ENCODE measurements around the gene GFOD1. TPM values are rescaled to one million over a fixed set of nuclear protein-coding genes. Genes with fewer than 3 reads are reported as not detected.

Gene GFOD1
- polyA plus RNA-seq, 1 donor: 2.0 TPM

- Histone ChIP-seq H3K27me3 (ENCODE audit: control insufficient read depth, insufficient read depth, low read length) (peaks cover 4% of the 10 kb centered on the region), H3K4me3 (ENCODE audit: low read length) (no peak overlapping the region), H3K9me3 (ENCODE audit: control insufficient read depth, low read depth, low read length) (no peaks in the 10 kb centered on the region), H3K27ac (ENCODE audit: low read length) (no peak overlapping the region), H3K36me3 (ENCODE audit: control insufficient read depth, insufficient read depth, low read length) (no peaks in the 10 kb centered on the region), H3K4me1 (ENCODE audit: control insufficient read depth, insufficient read depth, low read length) (no peaks in the 10 kb centered on the region)
- no peak for DNase-seq
- no CpG with 5 or more reads among the region's 3 CpGs for WGBS (ENCODE audit: insufficient coverage, low lambda C conversion rate)
Measured at GRCh38 chr6:13474360-13474759, 13.0 kb downstream of the GFOD1 start.

GRCh38 chr6:13473768-13474165, 13.6 kb downstream of the GFOD1 start:
- Histone ChIP-seq H3K4me1 (ENCODE audit: control insufficient read depth, insufficient read depth, low read length) (no peaks in the 10 kb centered on the region), H3K27ac (ENCODE audit: low read length) (no peak overlapping the region), H3K36me3 (ENCODE audit: control insufficient read depth, insufficient read depth, low read length) (no peaks in the 10 kb centered on the region), H3K4me3 (ENCODE audit: low read length) (no peak overlapping the region), H3K9me3 (ENCODE audit: control insufficient read depth, low read depth, low read length) (no peaks in the 10 kb centered on the region), H3K27me3 (ENCODE audit: control insufficient read depth, insufficient read depth, low read length) (peaks cover 4% of the 10 kb centered on the region)
- no peak for DNase-seq
- whole genome bisulfite sequencing (ENCODE audit: insufficient coverage, low lambda C conversion rate): no CpG with 5 or more reads among the region's 8 CpGs

DNA sequence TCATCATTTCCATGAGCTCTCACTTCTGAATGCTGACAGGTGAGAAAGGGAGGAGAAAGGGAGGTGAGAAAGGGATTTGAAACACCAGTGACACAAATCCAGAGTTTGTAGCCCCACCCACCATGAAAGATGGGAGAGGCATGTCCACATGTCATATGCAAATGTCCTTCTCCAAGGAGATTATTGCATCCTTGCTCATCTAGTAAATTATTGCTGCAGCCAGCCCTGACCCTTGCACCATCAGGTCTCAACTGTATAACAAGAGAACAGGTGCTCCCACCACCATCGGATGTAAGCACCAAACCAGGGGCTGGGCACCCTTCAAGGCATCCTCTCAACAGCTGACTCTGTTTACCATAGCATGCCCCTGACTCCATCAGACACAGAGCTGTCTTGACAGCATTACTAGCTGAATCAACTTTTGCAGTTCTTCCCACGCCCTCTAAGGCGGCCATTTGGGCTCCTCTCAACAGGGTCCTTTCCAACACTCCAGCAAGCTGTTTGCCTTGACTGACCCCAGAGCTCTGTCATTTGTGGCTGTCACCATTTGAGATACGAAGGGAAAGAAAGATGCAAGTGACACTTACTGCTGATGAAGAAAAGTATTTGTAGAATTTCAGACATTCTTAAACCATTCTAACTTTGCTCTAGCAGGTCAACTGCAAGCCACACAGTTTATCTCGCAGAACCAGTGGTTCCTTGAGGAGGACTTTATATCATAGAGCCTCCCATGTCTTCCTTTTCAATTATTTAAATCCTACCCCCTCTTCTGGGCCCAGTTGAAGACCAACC, 14.2 kb downstream of the GFOD1 start:
- no peak for DNase-seq
- H3K27ac ChIP-seq (ENCODE audit: low read length): no peak overlapping the region
- no peaks in the 10 kb centered on the region for H3K9me3 ChIP-seq (ENCODE audit: control insufficient read depth, low read depth, low read length)
- WGBS (ENCODE audit: insufficient coverage, low lambda C conversion rate): 100% methylated on average over 1 of the region's 5 CpGs
- H3K4me1 ChIP-seq (ENCODE audit: control insufficient read depth, insufficient read depth, low read length): no peaks in the 10 kb centered on the region
- no peak overlapping the region for H3K4me3 ChIP-seq (ENCODE audit: low read length)
- H3K36me3 ChIP-seq (ENCODE audit: control insufficient read depth, insufficient read depth, low read length): no peaks in the 10 kb centered on the region
- peaks cover 7% of the 10 kb centered on the region for H3K27me3 ChIP-seq (ENCODE audit: control insufficient read depth, insufficient read depth, low read length)

- Histone ChIP-seq H3K36me3 (ENCODE audit: control insufficient read depth, insufficient read depth, low read length) (no peaks in the 10 kb centered on the region), H3K27ac (ENCODE audit: low read length) (no peak overlapping the region), H3K4me1 (ENCODE audit: control insufficient read depth, insufficient read depth, low read length) (no peaks in the 10 kb centered on the region), H3K27me3 (ENCODE audit: control insufficient read depth, insufficient read depth, low read length) (peaks cover 7% of the 10 kb centered on the region), H3K4me3 (ENCODE audit: low read length) (no peak overlapping the region), H3K9me3 (ENCODE audit: control insufficient read depth, low read depth, low read length) (no peaks in the 10 kb centered on the region)
- DNase-seq: no peak
- 100% methylated on average over 1 of the region's 4 CpGs for WGBS (ENCODE audit: insufficient coverage, low lambda C conversion rate)
Measured at GRCh38 chr6:13472099-13472498, 15.3 kb downstream of the GFOD1 start.

- Histone ChIP-seq H3K27ac (ENCODE audit: low read length) (no peak overlapping the region), H3K4me1 (ENCODE audit: control insufficient read depth, insufficient read depth, low read length) (no peaks in the 10 kb centered on the region), H3K27me3 (ENCODE audit: control insufficient read depth, insufficient read depth, low read length) (peaks cover 7% of the 10 kb centered on the region), H3K9me3 (ENCODE audit: control insufficient read depth, low read depth, low read length) (no peaks in the 10 kb centered on the region), H3K36me3 (ENCODE audit: control insufficient read depth, insufficient read depth, low read length) (no peaks in the 10 kb centered on the region), H3K4me3 (ENCODE audit: low read length) (no peak overlapping the region)
- WGBS (ENCODE audit: insufficient coverage, low lambda C conversion rate): no CpG with 5 or more reads among the region's 4 CpGs
- DNase-seq: no peak
Measured at GRCh38 chr6:13471184-13471583, 16.2 kb downstream of the GFOD1 start.

DNA sequence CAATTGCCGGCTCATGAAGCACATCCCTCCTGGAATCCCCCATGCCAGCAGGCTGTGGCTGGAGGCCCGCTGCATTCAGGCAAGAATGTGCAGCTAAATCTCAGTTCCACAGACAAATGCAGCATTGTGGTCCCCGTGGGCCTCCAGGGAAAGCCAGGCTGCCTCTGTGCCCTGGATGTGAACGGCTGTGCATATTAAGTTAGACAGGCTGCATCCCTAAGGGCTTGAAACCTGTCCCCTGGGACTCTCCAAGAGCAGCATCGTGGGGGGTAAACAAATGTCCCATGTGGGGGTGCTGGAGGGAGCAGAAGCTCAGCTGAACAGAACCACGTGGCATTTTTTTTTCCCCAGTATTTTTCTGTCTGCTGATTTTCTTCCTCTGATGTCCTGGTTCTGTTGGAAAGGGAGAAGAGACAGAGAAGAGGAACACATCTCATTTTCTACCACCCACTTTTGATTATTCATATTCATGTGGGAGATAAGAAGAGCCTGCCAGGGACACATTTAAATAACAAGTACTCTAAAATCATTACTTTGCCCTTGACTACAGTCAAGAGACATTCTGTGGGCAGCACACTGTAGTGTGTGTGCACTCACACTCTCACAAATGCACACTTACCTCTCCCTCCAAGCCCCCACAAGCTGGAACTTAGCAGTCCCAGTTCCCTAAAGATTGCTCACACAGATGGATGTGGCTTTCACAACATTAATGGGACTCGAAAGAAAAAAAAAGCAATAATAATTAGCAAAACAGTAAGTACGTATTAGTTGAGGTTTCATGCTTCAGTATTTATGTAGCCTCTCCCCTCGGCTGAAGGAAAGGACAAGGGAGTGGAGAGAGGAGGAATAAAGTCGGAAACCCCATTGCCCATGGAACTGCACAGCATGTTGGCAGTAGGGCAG, 16.9 kb downstream of the GFOD1 start:
- DNase-seq: no peak
- H3K4me1 ChIP-seq (ENCODE audit: control insufficient read depth, insufficient read depth, low read length): no peaks in the 10 kb centered on the region
- H3K27ac ChIP-seq (ENCODE audit: low read length): no peak overlapping the region
- peaks cover 7% of the 10 kb centered on the region for H3K27me3 ChIP-seq (ENCODE audit: control insufficient read depth, insufficient read depth, low read length)
- H3K36me3 ChIP-seq (ENCODE audit: control insufficient read depth, insufficient read depth, low read length): no peaks in the 10 kb centered on the region
- no peak overlapping the region for H3K4me3 ChIP-seq (ENCODE audit: low read length)
- no peaks in the 10 kb centered on the region for H3K9me3 ChIP-seq (ENCODE audit: control insufficient read depth, low read depth, low read length)
- 90% methylated on average over 2 of the region's 10 CpGs for WGBS (ENCODE audit: insufficient coverage, low lambda C conversion rate)

- 100% methylated on average over 2 of the region's 2 CpGs for WGBS (ENCODE audit: insufficient coverage, low lambda C conversion rate)
- H3K4me3 ChIP-seq (ENCODE audit: low read length): no peak overlapping the region
- no peaks in the 10 kb centered on the region for H3K36me3 ChIP-seq (ENCODE audit: control insufficient read depth, insufficient read depth, low read length)
- no peaks in the 10 kb centered on the region for H3K4me1 ChIP-seq (ENCODE audit: control insufficient read depth, insufficient read depth, low read length)
- no peak overlapping the region for H3K27ac ChIP-seq (ENCODE audit: low read length)
- H3K27me3 ChIP-seq (ENCODE audit: control insufficient read depth, insufficient read depth, low read length): peaks cover 7% of the 10 kb centered on the region
- DNase-seq: no peak
- H3K9me3 ChIP-seq (ENCODE audit: control insufficient read depth, low read depth, low read length): no peaks in the 10 kb centered on the region
Measured at GRCh38 chr6:13469693-13470092, 17.7 kb downstream of the GFOD1 start.

DNA sequence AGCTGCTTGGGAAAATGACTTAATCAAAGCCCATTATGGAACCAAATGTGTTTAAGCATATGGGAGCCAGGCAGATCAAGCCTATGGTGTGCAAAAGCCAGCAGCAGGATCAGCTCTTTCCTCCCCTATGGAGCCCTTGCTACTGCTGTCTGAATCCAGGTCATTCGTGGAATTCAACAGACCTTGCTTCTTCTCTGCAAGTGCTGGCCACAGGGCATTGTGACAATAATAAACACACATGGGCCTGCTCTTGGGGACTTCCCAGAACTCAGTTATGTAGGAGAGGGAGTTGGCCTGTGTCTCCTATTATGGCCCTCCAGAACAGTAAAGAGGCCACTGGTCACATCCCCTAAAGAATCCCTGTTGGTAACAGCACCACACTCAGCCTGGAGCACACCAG, 18.6 kb downstream of the GFOD1 start:
- WGBS (ENCODE audit: insufficient coverage, low lambda C conversion rate): no CpG with 5 or more reads among the region's 1 CpG
- Histone ChIP-seq H3K4me3 (ENCODE audit: low read length) (no peak overlapping the region), H3K27me3 (ENCODE audit: control insufficient read depth, insufficient read depth, low read length) (peaks cover 10% of the 10 kb centered on the region)

DNA sequence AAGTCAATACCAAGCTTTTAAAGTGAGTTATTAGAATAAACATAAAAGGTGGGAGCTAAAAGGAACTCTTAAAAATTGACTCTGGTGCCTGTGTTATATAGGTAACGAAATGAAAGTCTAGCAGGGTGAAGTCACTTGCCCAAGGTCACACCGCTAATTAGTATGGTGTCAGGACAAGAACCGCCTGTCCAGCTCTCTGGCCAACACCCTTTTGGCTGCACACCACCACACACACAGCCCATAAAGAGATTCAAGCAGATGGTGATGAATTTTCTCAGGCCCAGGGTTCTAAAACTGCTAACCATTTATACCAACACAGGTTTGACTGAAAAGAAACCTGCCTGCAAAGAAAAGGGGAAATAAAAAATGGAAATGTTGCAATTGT, 20.2 kb downstream of the GFOD1 start:
- H3K9me3 ChIP-seq (ENCODE audit: control insufficient read depth, low read depth, low read length): no peaks in the 10 kb centered on the region
- H3K4me1 ChIP-seq (ENCODE audit: control insufficient read depth, insufficient read depth, low read length): no peaks in the 10 kb centered on the region
- H3K4me3 ChIP-seq (ENCODE audit: low read length): no peak overlapping the region
- no peak for DNase-seq
- no peak overlapping the region for H3K27ac ChIP-seq (ENCODE audit: low read length)
- no peaks in the 10 kb centered on the region for H3K36me3 ChIP-seq (ENCODE audit: control insufficient read depth, insufficient read depth, low read length)
- WGBS (ENCODE audit: insufficient coverage, low lambda C conversion rate): no CpG with 5 or more reads among the region's 3 CpGs
- H3K27me3 ChIP-seq (ENCODE audit: control insufficient read depth, insufficient read depth, low read length): peaks cover 11% of the 10 kb centered on the region

More for the DNA sequence above, 18.6 kb downstream of the GFOD1 start:
- Histone ChIP-seq H3K9me3 (ENCODE audit: control insufficient read depth, low read depth, low read length) (no peaks in the 10 kb centered on the region), H3K27ac (ENCODE audit: low read length) (no peak overlapping the region), H3K36me3 (ENCODE audit: control insufficient read depth, insufficient read depth, low read length) (no peaks in the 10 kb centered on the region), H3K4me1 (ENCODE audit: control insufficient read depth, insufficient read depth, low read length) (no peaks in the 10 kb centered on the region)
- no peak for DNase-seq

DNA sequence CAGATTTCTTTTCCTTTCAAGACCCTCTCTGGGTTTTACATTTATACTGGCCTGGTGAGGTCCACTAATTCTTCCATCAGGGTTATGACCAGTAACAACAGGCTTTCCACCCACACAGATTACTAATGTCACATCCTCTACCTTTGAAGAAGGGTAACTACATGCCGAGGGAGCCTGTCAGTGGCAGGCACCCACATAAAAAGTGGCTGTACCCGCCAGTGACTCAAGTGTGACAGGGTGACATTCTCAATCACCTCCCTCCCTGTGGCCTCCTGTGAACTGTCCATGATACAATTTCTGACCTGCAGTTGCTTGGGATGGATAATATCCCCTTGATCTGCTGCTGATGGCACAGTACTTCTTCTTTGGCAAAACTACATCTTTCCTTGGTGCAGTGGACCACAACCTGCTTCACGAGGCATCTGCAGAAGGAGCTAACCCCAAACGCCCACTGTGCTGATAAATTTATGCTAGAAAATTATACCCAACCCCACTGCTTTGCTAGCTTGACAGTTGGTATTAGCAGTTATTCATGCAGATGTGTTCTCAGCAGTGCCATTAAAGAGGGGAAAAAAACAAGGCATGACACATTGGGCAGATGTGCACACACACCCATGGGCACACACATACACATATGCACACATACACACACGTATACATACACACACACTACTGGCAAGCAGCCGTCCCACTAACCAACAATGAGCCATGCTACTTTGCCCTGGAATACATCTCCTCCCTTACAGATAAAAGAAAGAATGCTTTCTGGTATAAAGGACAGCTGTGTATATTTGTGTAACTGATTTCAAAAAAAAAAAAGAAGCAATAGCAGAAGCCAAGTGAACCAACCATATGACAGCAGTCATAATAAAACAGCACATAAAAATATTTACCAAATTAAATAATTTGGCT, 20.8 kb downstream of the GFOD1 start:
- Histone ChIP-seq H3K4me1 (ENCODE audit: control insufficient read depth, insufficient read depth, low read length) (no peaks in the 10 kb centered on the region), H3K36me3 (ENCODE audit: control insufficient read depth, insufficient read depth, low read length) (no peaks in the 10 kb centered on the region), H3K9me3 (ENCODE audit: control insufficient read depth, low read depth, low read length) (no peaks in the 10 kb centered on the region), H3K27me3 (ENCODE audit: control insufficient read depth, insufficient read depth, low read length) (peaks cover 11% of the 10 kb centered on the region), H3K27ac (ENCODE audit: low read length) (no peak overlapping the region), H3K4me3 (ENCODE audit: low read length) (no peak overlapping the region)
- no CpG with 5 or more reads among the region's 6 CpGs for WGBS (ENCODE audit: insufficient coverage, low lambda C conversion rate)
- no peak for DNase-seq
